HG03175 (cell line): ENCODE results near the gene PTPRN2.

Experiments
- ATAC-seq: cut with Tn5 transposase; IDR thresholded peaks from one replicate; pipeline ENCODE4 v1.9.1; 2021; ENCODE audit warnings: mild to moderate bottlenecking, moderate library complexity; ENCODE audit not compliant: unreplicated experiment

PTPRN2 gene

GRCh38 chr7:158581440-158582088 lies 6.1 kb downstream of the PTPRN2 start:
- no peak for ATAC-seq

DNA sequence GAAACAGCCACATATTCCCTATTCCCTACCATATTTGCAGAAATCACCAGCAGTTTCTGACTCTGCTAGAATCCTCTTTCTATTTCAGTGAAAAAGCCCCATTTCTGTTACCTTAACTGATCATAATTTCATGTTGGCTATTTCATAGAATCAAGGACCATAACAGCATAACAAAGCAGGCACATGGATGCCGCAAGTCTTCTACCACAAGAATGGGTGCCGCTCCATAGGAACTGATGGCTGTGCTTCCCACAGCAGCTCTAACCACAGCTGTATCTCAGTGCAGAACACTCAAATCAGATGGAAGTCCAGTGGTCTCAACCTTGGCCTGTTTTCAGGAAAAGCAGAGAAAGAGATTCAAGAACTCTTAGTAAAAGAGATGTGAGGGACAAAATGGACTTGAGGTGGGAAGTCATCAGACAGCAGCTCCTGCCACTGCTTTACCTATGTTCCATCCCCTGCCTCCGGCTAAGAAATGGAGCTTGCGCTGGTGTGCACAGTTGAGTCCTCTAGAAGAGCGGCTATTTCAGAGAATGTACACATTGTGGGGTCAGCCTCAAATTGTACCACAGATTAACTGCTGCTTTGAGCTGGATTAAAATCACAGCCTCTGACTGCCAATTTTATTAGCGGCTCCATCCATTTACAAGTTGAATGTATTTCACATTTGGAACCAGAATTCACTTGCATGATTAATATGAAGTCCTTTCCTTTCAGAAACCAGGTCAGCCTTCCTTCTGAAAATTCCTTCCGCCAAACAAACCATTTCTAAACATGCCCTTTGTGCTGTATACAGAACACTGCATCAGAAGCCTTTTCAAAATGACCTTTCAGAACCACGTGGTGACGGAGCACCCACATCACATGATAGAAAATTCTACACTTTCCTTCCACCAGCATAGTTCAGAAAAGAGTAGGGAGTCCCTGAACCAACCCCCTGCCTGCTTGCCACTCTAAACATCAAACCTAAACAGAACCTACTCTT lies 7.7 kb downstream of the PTPRN2 start:
- ATAC-seq: no peak

DNA sequence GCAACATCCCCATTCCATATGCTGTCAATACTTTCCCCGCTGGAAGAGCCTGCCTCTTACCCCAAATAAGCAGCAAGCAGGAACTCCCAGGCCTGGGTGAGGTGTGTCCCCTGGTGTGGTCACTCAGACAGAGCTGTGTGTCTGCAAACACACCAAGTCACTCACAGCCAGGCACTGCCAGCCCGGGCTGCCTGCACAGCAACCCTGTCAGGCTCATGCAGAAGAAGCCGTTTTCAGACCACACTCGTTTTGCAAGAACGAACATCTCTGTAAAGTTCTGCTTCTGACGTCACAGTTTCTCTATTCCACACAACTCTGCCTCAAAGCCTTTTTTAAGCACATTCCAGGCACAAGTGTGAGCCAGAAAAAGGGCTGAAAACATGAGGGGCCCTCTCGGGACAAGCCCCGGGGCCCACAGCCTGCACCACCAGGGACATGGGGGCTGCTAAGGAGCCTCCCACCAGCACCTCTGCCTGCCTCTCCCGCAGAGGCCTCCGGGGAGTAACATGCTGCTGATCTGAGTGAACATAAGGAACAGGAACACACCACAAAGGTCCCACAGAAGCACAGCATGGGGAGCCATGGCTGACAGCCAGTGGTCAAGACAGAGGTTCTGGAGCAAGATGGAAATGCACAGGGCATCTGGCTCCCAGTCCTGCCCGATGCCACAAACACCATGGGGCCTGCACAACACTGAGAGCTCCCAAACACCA lies 11.4 kb downstream of the PTPRN2 start:
- ATAC-seq: no peak

- no peak for ATAC-seq
Observed at GRCh38 chr7:158574308-158575036, 13.2 kb downstream of the PTPRN2 start.

GRCh38 chr7:158573310-158573709 lies 14.3 kb downstream of the PTPRN2 start:
- ATAC-seq: no peak

GRCh38 chr7:158572000-158572828 lies 15.4 kb downstream of the PTPRN2 start:
- no peak for ATAC-seq

DNA sequence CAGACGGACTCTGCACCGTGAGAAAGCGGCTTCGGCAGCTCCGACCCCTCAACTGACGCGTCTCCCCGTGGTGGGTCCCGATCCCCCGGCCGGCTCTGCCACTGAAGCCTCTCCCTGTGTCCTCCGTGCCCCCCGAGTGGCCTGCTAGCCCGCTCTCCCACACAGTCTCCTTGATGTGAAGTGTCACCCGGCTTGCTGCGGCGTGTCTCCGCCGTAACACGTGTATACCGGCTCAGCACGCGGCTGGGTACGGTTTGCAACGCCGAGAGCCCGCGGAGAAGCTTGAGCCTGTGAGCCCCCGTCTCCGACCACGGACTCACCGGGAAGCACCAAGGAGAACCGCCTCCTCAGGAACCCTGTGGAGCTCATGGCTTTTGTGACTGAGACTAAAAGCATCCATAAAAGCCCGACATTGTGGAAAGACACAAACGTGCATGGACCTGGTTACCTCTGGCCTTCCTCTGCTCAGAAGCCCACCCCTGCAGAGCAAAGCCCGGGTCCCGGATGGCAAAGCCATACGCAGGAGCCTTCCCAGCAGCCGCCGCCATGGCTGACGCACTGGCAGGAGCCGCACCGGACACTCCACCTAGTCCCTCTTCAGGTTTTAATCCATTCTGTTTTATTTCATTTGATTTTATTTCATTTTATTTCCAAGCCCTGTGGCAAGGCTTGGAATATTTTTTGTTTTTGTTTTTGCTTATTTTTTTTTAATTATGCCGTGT lies 17.0 kb downstream of the PTPRN2 start:
- ATAC-seq: no peak

GRCh38 chr7:158569858-158570323 lies 17.7 kb downstream of the PTPRN2 start:
- no peak for ATAC-seq

GRCh38 chr7:158568974-158569857 lies 18.4 kb downstream of the PTPRN2 start:
- ATAC-seq: no peak

DNA sequence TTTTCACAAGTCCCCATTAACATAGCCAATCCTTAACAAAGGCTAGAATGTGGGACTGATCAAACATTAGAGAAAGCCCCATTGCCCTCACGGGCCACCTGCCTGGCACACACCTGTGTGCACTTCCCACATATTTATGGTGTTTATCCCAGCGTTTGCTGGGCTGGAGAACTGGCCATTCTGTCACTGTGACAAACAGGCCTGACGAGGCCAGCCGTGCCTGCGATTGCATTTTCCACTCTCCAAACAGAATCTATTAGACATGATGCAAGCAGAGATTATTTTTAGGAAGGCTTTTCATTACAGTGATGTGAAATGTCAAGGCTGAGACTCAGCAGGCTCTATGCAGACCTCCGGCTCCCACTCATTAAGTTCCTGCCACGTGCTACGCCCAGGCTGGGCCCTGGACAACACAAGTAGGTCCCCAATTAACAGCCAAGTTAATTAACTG lies 20.4 kb downstream of the PTPRN2 start:
- no peak for ATAC-seq

GRCh38 chr7:158564663-158565035 lies 23.0 kb downstream of the PTPRN2 start:
- ATAC-seq: no peak

DNA sequence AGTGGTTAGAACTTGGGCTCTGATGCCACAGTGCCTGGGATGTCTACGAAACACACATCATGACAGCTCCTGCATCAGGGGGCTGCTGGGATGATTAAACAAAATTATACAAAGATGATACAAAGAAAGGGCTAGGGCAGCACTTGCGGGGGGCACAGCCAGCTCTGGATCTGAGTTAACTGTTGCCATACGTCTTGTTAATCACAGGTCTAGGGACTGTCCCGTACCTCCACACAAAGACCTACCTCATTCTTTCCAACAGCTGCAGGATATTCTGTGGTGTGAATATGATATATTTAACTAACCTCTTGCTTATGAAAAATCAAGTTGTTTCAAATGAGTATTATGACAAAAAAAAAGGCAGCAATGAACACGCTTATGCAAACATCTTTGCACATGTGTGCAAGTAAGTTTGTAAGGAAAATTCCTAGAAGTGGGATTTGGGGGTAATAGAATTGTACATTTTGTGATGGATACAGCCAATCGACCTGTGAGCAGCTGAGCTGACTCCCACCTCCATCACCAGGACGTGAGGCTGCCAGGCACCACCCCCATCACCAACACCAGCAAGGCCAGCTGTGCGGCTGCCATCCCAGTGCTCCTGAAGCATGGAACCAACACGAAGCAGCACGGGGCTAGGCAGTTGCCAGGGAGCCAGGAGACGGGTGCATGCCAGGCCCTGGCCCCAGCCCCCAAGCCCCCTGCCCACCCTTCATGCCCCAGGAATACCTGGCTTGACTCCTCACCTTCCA lies 23.5 kb downstream of the PTPRN2 start:
- ATAC-seq: no peak

DNA sequence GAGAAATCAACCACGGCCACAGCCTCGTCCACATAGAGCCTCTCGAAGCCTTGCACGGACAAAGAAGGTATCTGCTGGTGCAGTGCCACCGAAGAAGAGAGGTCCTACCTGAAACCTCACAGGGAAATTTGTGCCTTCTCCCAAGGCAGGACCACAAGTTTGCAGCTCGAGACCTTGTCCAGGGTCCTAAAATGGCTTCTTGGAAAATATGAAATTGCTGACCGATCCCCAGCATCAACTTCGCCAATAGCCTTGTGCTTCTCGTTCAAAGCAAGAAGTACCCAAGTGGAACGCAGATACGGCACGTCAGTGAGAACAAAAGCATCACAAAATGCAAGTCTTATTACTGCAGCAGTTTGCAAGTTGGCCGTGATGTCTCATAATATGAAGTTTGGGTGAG lies 24.6 kb downstream of the PTPRN2 start:
- ATAC-seq: no peak

- no peak for ATAC-seq
Observed at GRCh38 chr7:158562517-158562916, 25.1 kb downstream of the PTPRN2 start.

- ATAC-seq: no peak
Observed at GRCh38 chr7:158561659-158562058, 26.0 kb downstream of the PTPRN2 start.

- ATAC-seq: no peak
Observed at GRCh38 chr7:158560386-158560785, 27.2 kb downstream of the PTPRN2 start.

- no peak for ATAC-seq
Observed at GRCh38 chr7:158559356-158559755, 28.3 kb downstream of the PTPRN2 start.
